Smooth muscle cell of the umbilical artery (primary cell): ENCODE results near the gene KLF16. TPM values are rescaled to one million over a fixed set of nuclear protein-coding genes. Genes with fewer than 3 reads are reported as not detected.

Experiments used
- total RNA-seq: library from RNA; depleted of rRNA; stranded (reverse); fragments of >200 nt; gene quantifications from 2 replicates; pipeline ENCODE4 v1.2.3, GENCODE V29; 2014

Gene KLF16
- total RNA-seq: 5.0 and 14.7 TPM in 2 replicates

GRCh38 chr19:1863328-1863637 lies at the start of gene KLF16:
KLF16 (minus strand) TSS chr19:1863579; CDS start chr19:1863497, 82 bp downstream.

GRCh38 chr19:1905110-1905862 lies 41.9 kb upstream of the KLF16 start, which contains the start of the genes ADAT3 and SCAMP4:
ADAT3 (plus strand) TSS chr19:1905399; CDS start chr19:1912048, 6,649 bp downstream.
SCAMP4 (plus strand) TSS chr19:1905399; CDS start chr19:1915020, 9,621 bp downstream.

GRCh38 chr19:1885398-1886119 lies 22.2 kb upstream of the KLF16 start, which contains the start of gene ABHD17A:
ABHD17A (minus strand) TSS chr19:1885496; CDS start chr19:1881566, 3,930 bp downstream.

GRCh38 chr19:1848399-1849131 lies 14.8 kb downstream of the KLF16 start, which contains the start of gene REXO1:
REXO1 (minus strand) TSS chr19:1848483; CDS start chr19:1848358, 125 bp downstream.

GRCh38 chr19:1811942-1812425 lies 51.4 kb downstream of the KLF16 start, which contains the start of gene ATP8B3:
ATP8B3 (minus strand) TSS chr19:1812276; CDS start chr19:1811736, 540 bp downstream.

Other genes with a start within 250 kb of the KLF16 start
- gene TCF3, start 211.0 kb downstream of the KLF16 start, total RNA-seq: 72.8 and 154 TPM in 2 replicates
- gene ONECUT3, start 110.1 kb downstream of the KLF16 start, total RNA-seq: not detected in 2 replicates
- gene ATP8B3, start 51.3 kb downstream of the KLF16 start, total RNA-seq: 0.89 and 4.8 TPM in 2 replicates
- gene REXO1, start 15.1 kb downstream of the KLF16 start, total RNA-seq: 5.3 and 17.4 TPM in 2 replicates
- 53.4 and 60.9 TPM in 2 replicates for gene ABHD17A, start 21.9 kb upstream of the KLF16 start, total RNA-seq
- 1.5 and 3.2 TPM in 2 replicates for gene ADAT3, start 41.8 kb upstream of the KLF16 start, total RNA-seq
- gene SCAMP4, start 41.8 kb upstream of the KLF16 start, total RNA-seq: 42.2 and 73.5 TPM in 2 replicates
- 57.9 and 83.8 TPM in 2 replicates for gene CSNK1G2, start 77.6 kb upstream of the KLF16 start, total RNA-seq
- 49.9 and 123 TPM in 2 replicates for gene BTBD2, start 152.1 kb upstream of the KLF16 start, total RNA-seq
- gene MKNK2, start 187.7 kb upstream of the KLF16 start, total RNA-seq: 49.0 and 102 TPM in 2 replicates
- gene MOB3A, start 232.7 kb upstream of the KLF16 start, total RNA-seq: 14.0 and 36.9 TPM in 2 replicates
- 0.89 and 1.5 TPM in 2 replicates for gene IZUMO4, start 233.3 kb upstream of the KLF16 start, total RNA-seq